Measurements from ENCODE around the gene TTBK1.

- TF ChIP-seq CTCF (IDR thresholded peaks at IDR 0.05) (no peak), RFX5 (IDR thresholded peaks at IDR 0.05; ENCODE audit: low read length) (no peak), MXI1 (IDR thresholded peaks at IDR 0.05; ENCODE audit: low read depth, low read length) (no peak), REST (IDR thresholded peaks at IDR 0.05; ENCODE audit: low read depth, low read length) (no peak), EP300 (IDR thresholded peaks at IDR 0.05; ENCODE audit: borderline replicate concordance in 1 of 2, low read depth in 1 of 2, low read length in 1 of 2) (no peak), RCOR1 (IDR thresholded peaks at IDR 0.05; ENCODE audit: low read length) (no peak), YY1 (IDR thresholded peaks at IDR 0.05; ENCODE audit: low read depth) (no peak), TCF12 (IDR thresholded peaks at IDR 0.05) (no peak), SIN3A (IDR thresholded peaks at IDR 0.05; ENCODE audit: borderline replicate concordance, low read depth, low read length) (no peak), POLR2AphosphoS5 (IDR thresholded peaks at IDR 0.05; ENCODE audit: low read depth, low read length) (no peak), USF2 (IDR thresholded peaks at IDR 0.05; ENCODE audit: borderline replicate concordance, low read depth, low read length) (no peak), RAD21 (IDR thresholded peaks at IDR 0.05; ENCODE audit: low read length) (no peak), GATA2 (CRISPR knock-in tag; IDR thresholded peaks at IDR 0.05) (no peak), ELF1 (IDR thresholded peaks at IDR 0.05) (no peak)
These were observed 23.5 kb upstream of the TTBK1 start for GRCh38 chr6:43219814-43220213.
